WTC11 (cell line): ENCODE measurements around the gene PFKM.

Experiments used
- CREB1 ChIP-seq: sonication (generic); formaldehyde crosslinking; IDR thresholded peaks from 2 replicates; pipeline ENCODE4 v1.8.0; 2023; ENCODE audit warnings: mild to moderate bottlenecking, missing genetic modification reagents
- CTCF ChIP-seq: fragments of 200-600 bp; IDR thresholded peaks from 2 replicates; pipeline ENCODE4 v1.8.0; 2022; ENCODE audit warnings: antibody characterized with exemption
- NFE2L1 ChIP-seq: sonication (generic); formaldehyde crosslinking; IDR thresholded peaks from 2 replicates; pipeline ENCODE4 v1.8.1; 2023; ENCODE audit warnings: missing genetic modification reagents
- TF ChIP-seq, protein P1 (sequence below): sonication (generic); formaldehyde crosslinking; IDR thresholded peaks from 2 replicates; pipeline ENCODE4 v1.8.1; 2023; ENCODE audit warnings: mild to moderate bottlenecking, missing genetic modification reagents, moderate library complexity
- TF ChIP-seq, protein P2 (sequence below): sonication (generic); formaldehyde crosslinking; IDR thresholded peaks from 2 replicates; pipeline ENCODE4 v1.8.1; 2023; ENCODE audit warnings: mild to moderate bottlenecking, missing genetic modification reagents, borderline replicate concordance
- TF ChIP-seq, protein P3 (sequence below): sonication (generic); formaldehyde crosslinking; conservative IDR thresholded peaks from 2 replicates; pipeline ENCODE4 v1.8.1; 2023; ENCODE audit warnings: mild to moderate bottlenecking, low read depth, missing genetic modification reagents, moderate library complexity
- TF ChIP-seq, protein P4 (sequence below): sonication (generic); formaldehyde crosslinking; IDR thresholded peaks from 2 replicates; pipeline ENCODE4 v1.8.0; 2022; ENCODE audit warnings: mild to moderate bottlenecking, missing genetic modification reagents

DNA sequence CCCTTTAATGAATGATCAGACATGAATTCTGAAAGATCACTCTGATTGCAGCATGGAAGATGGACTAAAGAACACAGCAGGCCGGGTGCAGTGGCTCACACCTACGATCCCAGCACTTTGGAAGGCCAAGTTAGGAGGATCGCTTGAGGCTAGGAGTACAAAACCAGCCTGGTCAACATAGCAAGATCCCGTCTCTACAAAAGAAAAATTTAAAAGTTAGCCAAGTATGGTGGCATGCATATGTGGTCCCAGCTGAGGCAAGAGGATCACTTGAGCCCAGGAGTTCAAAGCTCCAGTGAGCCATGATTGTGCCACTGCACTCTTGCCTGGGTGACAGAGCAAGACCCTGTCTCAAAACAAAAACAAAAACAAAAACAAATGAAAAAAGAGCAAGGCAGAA, 48.4 kb upstream of the PFKM start:
- no peak for TF ChIP-seq CTCF
- TF ChIP-seq, protein P1, sequence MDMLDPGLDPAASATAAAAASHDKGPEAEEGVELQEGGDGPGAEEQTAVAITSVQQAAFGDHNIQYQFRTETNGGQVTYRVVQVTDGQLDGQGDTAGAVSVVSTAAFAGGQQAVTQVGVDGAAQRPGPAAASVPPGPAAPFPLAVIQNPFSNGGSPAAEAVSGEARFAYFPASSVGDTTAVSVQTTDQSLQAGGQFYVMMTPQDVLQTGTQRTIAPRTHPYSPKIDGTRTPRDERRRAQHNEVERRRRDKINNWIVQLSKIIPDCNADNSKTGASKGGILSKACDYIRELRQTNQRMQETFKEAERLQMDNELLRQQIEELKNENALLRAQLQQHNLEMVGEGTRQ (CRISPR knock-in tag) = no peak
- TF ChIP-seq, protein P2, sequence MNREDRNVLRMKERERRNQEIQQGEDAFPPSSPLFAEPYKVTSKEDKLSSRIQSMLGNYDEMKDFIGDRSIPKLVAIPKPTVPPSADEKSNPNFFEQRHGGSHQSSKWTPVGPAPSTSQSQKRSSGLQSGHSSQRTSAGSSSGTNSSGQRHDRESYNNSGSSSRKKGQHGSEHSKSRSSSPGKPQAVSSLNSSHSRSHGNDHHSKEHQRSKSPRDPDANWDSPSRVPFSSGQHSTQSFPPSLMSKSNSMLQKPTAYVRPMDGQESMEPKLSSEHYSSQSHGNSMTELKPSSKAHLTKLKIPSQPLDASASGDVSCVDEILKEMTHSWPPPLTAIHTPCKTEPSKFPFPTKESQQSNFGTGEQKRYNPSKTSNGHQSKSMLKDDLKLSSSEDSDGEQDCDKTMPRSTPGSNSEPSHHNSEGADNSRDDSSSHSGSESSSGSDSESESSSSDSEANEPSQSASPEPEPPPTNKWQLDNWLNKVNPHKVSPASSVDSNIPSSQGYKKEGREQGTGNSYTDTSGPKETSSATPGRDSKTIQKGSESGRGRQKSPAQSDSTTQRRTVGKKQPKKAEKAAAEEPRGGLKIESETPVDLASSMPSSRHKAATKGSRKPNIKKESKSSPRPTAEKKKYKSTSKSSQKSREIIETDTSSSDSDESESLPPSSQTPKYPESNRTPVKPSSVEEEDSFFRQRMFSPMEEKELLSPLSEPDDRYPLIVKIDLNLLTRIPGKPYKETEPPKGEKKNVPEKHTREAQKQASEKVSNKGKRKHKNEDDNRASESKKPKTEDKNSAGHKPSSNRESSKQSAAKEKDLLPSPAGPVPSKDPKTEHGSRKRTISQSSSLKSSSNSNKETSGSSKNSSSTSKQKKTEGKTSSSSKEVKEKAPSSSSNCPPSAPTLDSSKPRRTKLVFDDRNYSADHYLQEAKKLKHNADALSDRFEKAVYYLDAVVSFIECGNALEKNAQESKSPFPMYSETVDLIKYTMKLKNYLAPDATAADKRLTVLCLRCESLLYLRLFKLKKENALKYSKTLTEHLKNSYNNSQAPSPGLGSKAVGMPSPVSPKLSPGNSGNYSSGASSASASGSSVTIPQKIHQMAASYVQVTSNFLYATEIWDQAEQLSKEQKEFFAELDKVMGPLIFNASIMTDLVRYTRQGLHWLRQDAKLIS (CRISPR knock-in tag) = no peak
- TF ChIP-seq, protein P3, sequence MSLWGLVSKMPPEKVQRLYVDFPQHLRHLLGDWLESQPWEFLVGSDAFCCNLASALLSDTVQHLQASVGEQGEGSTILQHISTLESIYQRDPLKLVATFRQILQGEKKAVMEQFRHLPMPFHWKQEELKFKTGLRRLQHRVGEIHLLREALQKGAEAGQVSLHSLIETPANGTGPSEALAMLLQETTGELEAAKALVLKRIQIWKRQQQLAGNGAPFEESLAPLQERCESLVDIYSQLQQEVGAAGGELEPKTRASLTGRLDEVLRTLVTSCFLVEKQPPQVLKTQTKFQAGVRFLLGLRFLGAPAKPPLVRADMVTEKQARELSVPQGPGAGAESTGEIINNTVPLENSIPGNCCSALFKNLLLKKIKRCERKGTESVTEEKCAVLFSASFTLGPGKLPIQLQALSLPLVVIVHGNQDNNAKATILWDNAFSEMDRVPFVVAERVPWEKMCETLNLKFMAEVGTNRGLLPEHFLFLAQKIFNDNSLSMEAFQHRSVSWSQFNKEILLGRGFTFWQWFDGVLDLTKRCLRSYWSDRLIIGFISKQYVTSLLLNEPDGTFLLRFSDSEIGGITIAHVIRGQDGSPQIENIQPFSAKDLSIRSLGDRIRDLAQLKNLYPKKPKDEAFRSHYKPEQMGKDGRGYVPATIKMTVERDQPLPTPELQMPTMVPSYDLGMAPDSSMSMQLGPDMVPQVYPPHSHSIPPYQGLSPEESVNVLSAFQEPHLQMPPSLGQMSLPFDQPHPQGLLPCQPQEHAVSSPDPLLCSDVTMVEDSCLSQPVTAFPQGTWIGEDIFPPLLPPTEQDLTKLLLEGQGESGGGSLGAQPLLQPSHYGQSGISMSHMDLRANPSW (CRISPR knock-in tag) = no peak
- TF ChIP-seq, protein P4, sequence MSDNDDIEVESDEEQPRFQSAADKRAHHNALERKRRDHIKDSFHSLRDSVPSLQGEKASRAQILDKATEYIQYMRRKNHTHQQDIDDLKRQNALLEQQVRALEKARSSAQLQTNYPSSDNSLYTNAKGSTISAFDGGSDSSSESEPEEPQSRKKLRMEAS (CRISPR knock-in tag) = no peak
- TF ChIP-seq NFE2L1 = no peak
- no peak for TF ChIP-seq CREB1 (CRISPR knock-in tag)
